ENCODE results near the gene EIF3I. TPM values are rescaled to one million over a fixed set of nuclear protein-coding genes. Genes with fewer than 3 reads are reported as not detected.
A peak's percentile ranks its signal among the peaks of the same experiment; 100 is the strongest.

EIF3I gene
- total and polyA plus RNA-seq, 2 of the 13 experiments (the other 11 are each of a cell fraction or from before 2014, with no cell fraction given), result 210 to 223 TPM

DNA sequence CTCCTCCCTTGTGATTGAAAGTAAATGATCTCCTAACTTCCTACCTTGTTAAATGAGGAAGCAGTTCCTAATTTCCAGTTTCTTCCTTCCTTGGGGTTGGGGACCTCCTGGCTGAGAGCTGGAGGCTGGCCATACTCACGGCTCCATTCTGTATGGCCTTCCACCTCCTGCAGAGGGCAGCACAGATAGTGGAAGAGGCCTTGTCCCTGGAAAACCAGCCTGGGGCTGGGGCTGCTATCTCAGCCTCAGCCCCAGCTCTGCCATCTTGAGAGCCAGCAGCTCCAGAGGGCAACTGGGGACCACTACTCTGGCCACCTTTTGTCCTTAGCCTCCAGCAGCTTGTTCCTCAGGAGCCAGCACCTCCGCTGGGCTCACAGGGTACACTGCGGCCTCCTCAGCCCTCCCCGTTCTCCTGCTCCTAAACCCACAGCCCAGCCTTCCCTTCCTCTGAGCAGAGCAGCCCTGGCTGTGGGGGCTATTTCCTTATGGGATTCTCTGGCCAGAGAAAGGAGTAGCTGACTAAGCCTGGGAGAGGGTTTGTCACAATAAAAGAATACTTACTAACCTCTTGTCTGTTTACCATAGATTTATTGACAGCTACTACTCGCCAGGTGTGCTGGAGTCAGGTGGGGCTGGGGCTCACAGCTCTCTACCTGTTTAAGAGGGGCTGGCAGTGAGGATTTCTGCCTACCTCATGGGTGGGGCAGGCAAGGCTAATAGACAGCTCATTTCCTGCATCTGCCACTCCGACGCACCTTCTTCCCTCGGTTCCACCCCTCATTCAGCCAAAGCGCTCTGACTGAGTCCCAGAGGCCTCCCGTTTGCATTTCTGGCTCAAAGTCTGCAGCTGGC is 6.4 kb upstream of the EIF3I start (continued):
- peak; percentile 93 for TF ChIP-seq STAG1 (CRISPR knock-in tag; IDR thresholded peaks at IDR 0.05)
- TF ChIP-seq SALL1 (CRISPR knock-in tag; IDR thresholded peaks at IDR 0.05), result peak; percentile 33; the same call in 1 of the 2 replicates
- TF ChIP-seq SAP130 (CRISPR knock-in tag; IDR thresholded peaks at IDR 0.05; ENCODE audit: low read depth), result 0 out of 2 replicates have a peak, but pooled peaks have one; percentile 24
- no peak for TF ChIP-seq ZNF235 (CRISPR knock-in tag; IDR thresholded peaks at IDR 0.05; ENCODE audit: borderline replicate concordance)
- TF ChIP-seq, protein P1, sequence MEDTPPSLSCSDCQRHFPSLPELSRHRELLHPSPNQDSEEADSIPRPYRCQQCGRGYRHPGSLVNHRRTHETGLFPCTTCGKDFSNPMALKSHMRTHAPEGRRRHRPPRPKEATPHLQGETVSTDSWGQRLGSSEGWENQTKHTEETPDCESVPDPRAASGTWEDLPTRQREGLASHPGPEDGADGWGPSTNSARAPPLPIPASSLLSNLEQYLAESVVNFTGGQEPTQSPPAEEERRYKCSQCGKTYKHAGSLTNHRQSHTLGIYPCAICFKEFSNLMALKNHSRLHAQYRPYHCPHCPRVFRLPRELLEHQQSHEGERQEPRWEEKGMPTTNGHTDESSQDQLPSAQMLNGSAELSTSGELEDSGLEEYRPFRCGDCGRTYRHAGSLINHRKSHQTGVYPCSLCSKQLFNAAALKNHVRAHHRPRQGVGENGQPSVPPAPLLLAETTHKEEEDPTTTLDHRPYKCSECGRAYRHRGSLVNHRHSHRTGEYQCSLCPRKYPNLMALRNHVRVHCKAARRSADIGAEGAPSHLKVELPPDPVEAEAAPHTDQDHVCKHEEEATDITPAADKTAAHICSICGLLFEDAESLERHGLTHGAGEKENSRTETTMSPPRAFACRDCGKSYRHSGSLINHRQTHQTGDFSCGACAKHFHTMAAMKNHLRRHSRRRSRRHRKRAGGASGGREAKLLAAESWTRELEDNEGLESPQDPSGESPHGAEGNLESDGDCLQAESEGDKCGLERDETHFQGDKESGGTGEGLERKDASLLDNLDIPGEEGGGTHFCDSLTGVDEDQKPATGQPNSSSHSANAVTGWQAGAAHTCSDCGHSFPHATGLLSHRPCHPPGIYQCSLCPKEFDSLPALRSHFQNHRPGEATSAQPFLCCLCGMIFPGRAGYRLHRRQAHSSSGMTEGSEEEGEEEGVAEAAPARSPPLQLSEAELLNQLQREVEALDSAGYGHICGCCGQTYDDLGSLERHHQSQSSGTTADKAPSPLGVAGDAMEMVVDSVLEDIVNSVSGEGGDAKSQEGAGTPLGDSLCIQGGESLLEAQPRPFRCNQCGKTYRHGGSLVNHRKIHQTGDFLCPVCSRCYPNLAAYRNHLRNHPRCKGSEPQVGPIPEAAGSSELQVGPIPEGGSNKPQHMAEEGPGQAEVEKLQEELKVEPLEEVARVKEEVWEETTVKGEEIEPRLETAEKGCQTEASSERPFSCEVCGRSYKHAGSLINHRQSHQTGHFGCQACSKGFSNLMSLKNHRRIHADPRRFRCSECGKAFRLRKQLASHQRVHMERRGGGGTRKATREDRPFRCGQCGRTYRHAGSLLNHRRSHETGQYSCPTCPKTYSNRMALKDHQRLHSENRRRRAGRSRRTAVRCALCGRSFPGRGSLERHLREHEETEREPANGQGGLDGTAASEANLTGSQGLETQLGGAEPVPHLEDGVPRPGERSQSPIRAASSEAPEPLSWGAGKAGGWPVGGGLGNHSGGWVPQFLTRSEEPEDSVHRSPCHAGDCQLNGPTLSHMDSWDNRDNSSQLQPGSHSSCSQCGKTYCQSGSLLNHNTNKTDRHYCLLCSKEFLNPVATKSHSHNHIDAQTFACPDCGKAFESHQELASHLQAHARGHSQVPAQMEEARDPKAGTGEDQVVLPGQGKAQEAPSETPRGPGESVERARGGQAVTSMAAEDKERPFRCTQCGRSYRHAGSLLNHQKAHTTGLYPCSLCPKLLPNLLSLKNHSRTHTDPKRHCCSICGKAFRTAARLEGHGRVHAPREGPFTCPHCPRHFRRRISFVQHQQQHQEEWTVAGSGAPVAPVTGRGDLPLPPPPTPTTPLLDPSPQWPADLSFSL (CRISPR knock-in tag; IDR thresholded peaks at IDR 0.05), result no peak
- no peak for TF ChIP-seq ZBTB21 (CRISPR knock-in tag; IDR thresholded peaks at IDR 0.05)
- TF ChIP-seq, protein P2, sequence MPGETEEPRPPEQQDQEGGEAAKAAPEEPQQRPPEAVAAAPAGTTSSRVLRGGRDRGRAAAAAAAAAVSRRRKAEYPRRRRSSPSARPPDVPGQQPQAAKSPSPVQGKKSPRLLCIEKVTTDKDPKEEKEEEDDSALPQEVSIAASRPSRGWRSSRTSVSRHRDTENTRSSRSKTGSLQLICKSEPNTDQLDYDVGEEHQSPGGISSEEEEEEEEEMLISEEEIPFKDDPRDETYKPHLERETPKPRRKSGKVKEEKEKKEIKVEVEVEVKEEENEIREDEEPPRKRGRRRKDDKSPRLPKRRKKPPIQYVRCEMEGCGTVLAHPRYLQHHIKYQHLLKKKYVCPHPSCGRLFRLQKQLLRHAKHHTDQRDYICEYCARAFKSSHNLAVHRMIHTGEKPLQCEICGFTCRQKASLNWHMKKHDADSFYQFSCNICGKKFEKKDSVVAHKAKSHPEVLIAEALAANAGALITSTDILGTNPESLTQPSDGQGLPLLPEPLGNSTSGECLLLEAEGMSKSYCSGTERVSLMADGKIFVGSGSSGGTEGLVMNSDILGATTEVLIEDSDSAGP (CRISPR knock-in tag; IDR thresholded peaks at IDR 0.05; ENCODE audit: borderline replicate concordance), result peak; percentile 46
- TF ChIP-seq GATAD2A (CRISPR knock-in tag; IDR thresholded peaks at IDR 0.05), result 0 out of 2 replicates have a peak, but pooled peaks have one; percentile 35
- TF ChIP-seq, protein P3, sequence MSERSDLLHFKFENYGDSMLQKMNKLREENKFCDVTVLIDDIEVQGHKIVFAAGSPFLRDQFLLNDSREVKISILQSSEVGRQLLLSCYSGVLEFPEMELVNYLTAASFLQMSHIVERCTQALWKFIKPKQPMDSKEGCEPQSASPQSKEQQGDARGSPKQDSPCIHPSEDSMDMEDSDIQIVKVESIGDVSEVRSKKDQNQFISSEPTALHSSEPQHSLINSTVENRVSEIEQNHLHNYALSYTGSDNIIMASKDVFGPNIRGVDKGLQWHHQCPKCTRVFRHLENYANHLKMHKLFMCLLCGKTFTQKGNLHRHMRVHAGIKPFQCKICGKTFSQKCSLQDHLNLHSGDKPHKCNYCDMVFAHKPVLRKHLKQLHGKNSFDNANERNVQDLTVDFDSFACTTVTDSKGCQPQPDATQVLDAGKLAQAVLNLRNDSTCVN (CRISPR knock-in tag; IDR thresholded peaks at IDR 0.05; ENCODE audit: borderline replicate concordance), result 0 out of 2 replicates have a peak, but pooled peaks have one; percentile 17
- no peak for TF ChIP-seq GATA4 (IDR thresholded peaks at IDR 0.05; ENCODE audit: borderline replicate concordance, low read depth)
- peak; percentile 90 for TF ChIP-seq RAD21 (CRISPR knock-in tag; IDR thresholded peaks at IDR 0.05)
- TF ChIP-seq, protein P4, sequence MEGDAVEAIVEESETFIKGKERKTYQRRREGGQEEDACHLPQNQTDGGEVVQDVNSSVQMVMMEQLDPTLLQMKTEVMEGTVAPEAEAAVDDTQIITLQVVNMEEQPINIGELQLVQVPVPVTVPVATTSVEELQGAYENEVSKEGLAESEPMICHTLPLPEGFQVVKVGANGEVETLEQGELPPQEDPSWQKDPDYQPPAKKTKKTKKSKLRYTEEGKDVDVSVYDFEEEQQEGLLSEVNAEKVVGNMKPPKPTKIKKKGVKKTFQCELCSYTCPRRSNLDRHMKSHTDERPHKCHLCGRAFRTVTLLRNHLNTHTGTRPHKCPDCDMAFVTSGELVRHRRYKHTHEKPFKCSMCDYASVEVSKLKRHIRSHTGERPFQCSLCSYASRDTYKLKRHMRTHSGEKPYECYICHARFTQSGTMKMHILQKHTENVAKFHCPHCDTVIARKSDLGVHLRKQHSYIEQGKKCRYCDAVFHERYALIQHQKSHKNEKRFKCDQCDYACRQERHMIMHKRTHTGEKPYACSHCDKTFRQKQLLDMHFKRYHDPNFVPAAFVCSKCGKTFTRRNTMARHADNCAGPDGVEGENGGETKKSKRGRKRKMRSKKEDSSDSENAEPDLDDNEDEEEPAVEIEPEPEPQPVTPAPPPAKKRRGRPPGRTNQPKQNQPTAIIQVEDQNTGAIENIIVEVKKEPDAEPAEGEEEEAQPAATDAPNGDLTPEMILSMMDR (CRISPR knock-in tag; IDR thresholded peaks at IDR 0.05), result peak; percentile 89
- TF ChIP-seq, protein P5, sequence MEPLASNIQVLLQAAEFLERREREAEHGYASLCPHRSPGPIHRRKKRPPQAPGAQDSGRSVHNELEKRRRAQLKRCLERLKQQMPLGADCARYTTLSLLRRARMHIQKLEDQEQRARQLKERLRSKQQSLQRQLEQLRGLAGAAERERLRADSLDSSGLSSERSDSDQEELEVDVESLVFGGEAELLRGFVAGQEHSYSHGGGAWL (CRISPR knock-in tag; IDR thresholded peaks at IDR 0.05), result 0 out of 2 replicates have a peak, but pooled peaks have one; percentile 33
- 0 out of 2 replicates have a peak, but pooled peaks have one; percentile 58 for TF ChIP-seq ZNF598 (CRISPR knock-in tag; IDR thresholded peaks at IDR 0.05; ENCODE audit: borderline replicate concordance)

All from HepG2 (cell line).